A673 (cell line): ENCODE measurements around the gene TSHZ2. TPM values are rescaled to one million over a fixed set of nuclear protein-coding genes. Genes with fewer than 3 reads are reported as not detected.

Experiments used
- BruUV-seq: library from RNA; stranded (reverse); fragments of 400-500 nt; replicated peaks from 2 replicates; lab custom pipeline; 2021; lab: Mats Ljungman, UMichigan
- CTCF ChIA-PET: fragments of 300-600 bp; sonication (Branson Sonifier 250); formaldehyde crosslinking; loops from one replicate; lab custom pipeline; 2022; ENCODE audit warnings: antibody characterized with exemption; lab: Charles Lee
- POLR2A ChIA-PET: fragments of 300-600 bp; sonication (Branson Sonifier 250); formaldehyde crosslinking; loops from one replicate; lab custom pipeline; 2022; ENCODE audit warnings: antibody characterized with exemption; ENCODE audit not compliant: low non-redundant PET; lab: Charles Lee
- DNase-seq: peaks from one replicate; pipeline ENCODE4 v3.0.0-alpha.2; 2015; ENCODE audit warnings: low spot score
- H3K27ac ChIP-seq: fragments of 200-600 bp; sonication (generic); 2 replicates; pipeline ENCODE4 v1.5.1; 2016; ENCODE audit warnings: mixed run types, low read depth, mild to moderate bottlenecking, mixed read lengths, antibody characterized with exemption, low read length; ENCODE audit not compliant: poor library complexity, severe bottlenecking
- H3K27me3 ChIP-seq: fragments of 200-600 bp; sonication (generic); replicated peaks from 2 replicates; pipeline ENCODE4 v1.6.1; 2017; ENCODE audit warnings: mixed run types, low read depth, mild to moderate bottlenecking, mixed read lengths, antibody characterized with exemption, low read length; ENCODE audit not compliant: insufficient read depth, poor library complexity
- H3K36me3 ChIP-seq: fragments of 200-600 bp; sonication (generic); 2 replicates; pipeline ENCODE4 v1.6.1; 2016; ENCODE audit warnings: mixed run types, mild to moderate bottlenecking, mixed read lengths, antibody characterized with exemption, low read length; ENCODE audit not compliant: insufficient read depth, poor library complexity, severe bottlenecking
- H3K4me1 ChIP-seq: fragments of 200-600 bp; sonication (generic); 2 replicates; pipeline ENCODE4 v1.6.1; 2017; ENCODE audit warnings: mixed run types, mild to moderate bottlenecking, mixed read lengths, antibody characterized with exemption, low read length; ENCODE audit not compliant: insufficient read depth, poor library complexity, severe bottlenecking
- H3K4me3 ChIP-seq: fragments of 200-600 bp; sonication (generic); 2 replicates; pipeline ENCODE4 v1.5.1; 2016; ENCODE audit warnings: low read depth, mixed run types, mild to moderate bottlenecking, mixed read lengths, low read length; ENCODE audit not compliant: poor library complexity, severe bottlenecking
- H3K9me3 ChIP-seq: fragments of 200-600 bp; sonication (generic); 2 replicates; pipeline ENCODE4 v1.6.1; 2016; ENCODE audit warnings: mixed run types, low read depth, mild to moderate bottlenecking, mixed read lengths, antibody characterized with exemption, low read length; ENCODE audit not compliant: poor library complexity, severe bottlenecking
- EZH2 ChIP-seq: fragments of 200-600 bp; sonication (generic); IDR thresholded peaks from 2 replicates; pipeline ENCODE4 v1.6.1; 2017; ENCODE audit warnings: borderline replicate concordance, low read depth, mild to moderate bottlenecking, mixed read lengths, antibody characterized with exemption, low read length; ENCODE audit not compliant: poor library complexity, severe bottlenecking
- intact Hi-C: fragments of 100-400 bp; cut with micrococcal nuclease; formaldehyde crosslinking; loops from one replicate; pipeline ENCODE4 v1.10.0; 2022; ENCODE audit not compliant: unreplicated experiment
- total RNA-seq: library from RNA; stranded (reverse); gene quantifications from 2 replicates; pipeline ENCODE4 v1.2.3, GENCODE V29; 2021
- TF ChIP-seq, protein P1 (sequence below): fragments of 300-800, 200-600 bp; sonication (generic); conservative IDR thresholded peaks from 2 replicates; pipeline ENCODE4 v1.5.1; 2017; ENCODE audit warnings: low read depth, mild to moderate bottlenecking, antibody characterized with exemption, low read length, moderate library complexity, mixed read lengths

The TSHZ2 gene
- total RNA-seq, 1 experiment from 2014 or later, result 4.1 TPM

DNA sequence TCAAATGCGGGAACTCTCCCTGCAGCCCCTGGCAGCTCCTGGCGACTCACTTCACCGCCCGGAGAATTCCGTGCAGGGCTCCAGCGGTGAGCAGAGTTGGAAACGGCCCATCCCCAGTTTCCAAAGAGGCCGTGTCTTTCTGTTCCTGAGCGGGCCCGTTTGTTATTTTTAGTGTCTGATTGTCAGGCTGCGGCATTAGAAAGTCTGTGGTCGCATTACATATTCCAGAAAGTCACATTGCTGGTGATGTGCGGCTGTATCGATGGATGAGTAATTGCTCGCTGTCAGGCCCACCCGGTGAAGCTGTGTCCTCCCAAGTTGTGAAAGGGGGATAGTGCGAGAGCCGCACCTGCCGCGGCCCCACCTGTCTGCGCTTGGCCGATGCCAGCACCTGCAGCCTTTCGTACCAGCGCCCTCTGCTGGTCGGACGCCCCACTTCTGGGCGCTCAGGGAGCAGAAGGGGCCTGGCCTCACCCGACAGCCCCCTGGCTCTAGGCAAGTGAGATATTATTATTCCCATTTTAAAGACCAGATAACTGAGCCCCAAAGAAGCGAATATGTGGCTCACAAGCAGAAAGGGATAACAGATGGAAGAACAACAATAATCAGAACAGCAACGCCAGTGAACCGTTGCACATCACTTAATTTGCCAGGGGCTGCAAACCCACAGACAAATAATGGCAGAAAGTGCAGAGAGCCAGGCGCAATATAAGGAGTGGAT is 244.9 kb downstream of the TSHZ2 start:
- intact Hi-C loops, result loop anchor here (5.0 kb wide), 1 partner anchor 905 kb away; no protein-coding TSS in a partner anchor
- TF ChIP-seq EZH2, result no peak
- TF ChIP-seq, protein P1, sequence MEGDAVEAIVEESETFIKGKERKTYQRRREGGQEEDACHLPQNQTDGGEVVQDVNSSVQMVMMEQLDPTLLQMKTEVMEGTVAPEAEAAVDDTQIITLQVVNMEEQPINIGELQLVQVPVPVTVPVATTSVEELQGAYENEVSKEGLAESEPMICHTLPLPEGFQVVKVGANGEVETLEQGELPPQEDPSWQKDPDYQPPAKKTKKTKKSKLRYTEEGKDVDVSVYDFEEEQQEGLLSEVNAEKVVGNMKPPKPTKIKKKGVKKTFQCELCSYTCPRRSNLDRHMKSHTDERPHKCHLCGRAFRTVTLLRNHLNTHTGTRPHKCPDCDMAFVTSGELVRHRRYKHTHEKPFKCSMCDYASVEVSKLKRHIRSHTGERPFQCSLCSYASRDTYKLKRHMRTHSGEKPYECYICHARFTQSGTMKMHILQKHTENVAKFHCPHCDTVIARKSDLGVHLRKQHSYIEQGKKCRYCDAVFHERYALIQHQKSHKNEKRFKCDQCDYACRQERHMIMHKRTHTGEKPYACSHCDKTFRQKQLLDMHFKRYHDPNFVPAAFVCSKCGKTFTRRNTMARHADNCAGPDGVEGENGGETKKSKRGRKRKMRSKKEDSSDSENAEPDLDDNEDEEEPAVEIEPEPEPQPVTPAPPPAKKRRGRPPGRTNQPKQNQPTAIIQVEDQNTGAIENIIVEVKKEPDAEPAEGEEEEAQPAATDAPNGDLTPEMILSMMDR, result peak; percentile 98
- peak; percentile 52 for DNase-seq
- H3K4me1 ChIP-seq, result peaks cover 3% of the 10 kb centered on the region
- no peak overlapping the region for H3K27ac ChIP-seq
- no peaks in the 10 kb centered on the region for H3K9me3 ChIP-seq
- POLR2A ChIA-PET, result interaction anchor here (0.7 kb wide), 1 partner anchor 20 kb away, joined by 3 read pairs; no protein-coding TSS in a partner anchor
- no TSS peak for BruUV-seq
- CTCF ChIA-PET, result interaction anchor here (1.0 kb wide), 1 partner anchor 470 kb away, joined by 3 read pairs; no protein-coding TSS in a partner anchor
- no peaks in the 10 kb centered on the region for H3K36me3 ChIP-seq
- H3K27me3 ChIP-seq, result no peaks in the 10 kb centered on the region
- H3K4me3 ChIP-seq, result no peak overlapping the region

DNA sequence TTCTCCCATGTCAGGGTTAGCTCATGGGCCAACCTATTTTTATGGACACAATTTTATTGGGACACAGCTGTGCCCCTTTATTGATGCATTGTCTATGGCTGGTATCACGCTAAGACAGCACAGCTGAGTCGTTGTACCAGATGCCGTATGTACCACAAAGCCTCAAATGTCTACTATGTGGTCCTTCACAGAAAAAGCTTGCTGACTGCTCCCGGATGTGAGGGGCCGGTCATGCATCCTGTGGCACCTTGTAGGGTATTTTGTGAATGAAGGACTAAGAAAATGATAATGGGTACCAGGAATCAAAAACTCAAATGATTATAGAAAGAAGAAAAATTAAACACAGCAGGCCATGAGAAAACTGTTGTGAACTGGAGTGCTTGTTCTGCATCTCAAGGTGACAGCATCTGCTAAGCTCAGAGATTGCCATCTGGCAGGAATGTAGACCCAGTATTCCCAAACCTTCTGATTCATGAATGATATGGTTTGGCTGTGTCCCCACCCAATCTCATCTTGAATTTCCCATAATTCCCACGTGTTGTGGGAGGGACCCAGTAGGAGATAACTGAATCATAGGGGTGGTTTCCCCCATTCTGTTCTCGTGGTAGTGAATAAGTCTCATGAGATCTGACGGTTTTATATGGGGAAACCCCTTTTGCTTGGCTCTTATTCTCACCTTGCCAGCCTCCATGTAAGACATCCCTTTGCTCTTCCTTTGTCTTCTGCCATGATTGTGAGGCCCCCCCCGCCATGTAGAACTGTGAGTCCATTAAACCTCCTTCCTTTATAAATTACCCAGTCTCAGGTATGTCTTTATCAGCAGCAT is 248.5 kb downstream of the TSHZ2 start:
- Histone ChIP-seq H3K4me1 (no peaks in the 10 kb centered on the region), H3K36me3 (no peaks in the 10 kb centered on the region), H3K4me3 (no peak overlapping the region), H3K9me3 (no peaks in the 10 kb centered on the region), H3K27me3 (no peaks in the 10 kb centered on the region), H3K27ac (no peak overlapping the region)
- ChIA-PET CTCF (no interaction called here), POLR2A (interaction anchor here (0.6 to 0.7 kb wide), 2 partner anchors 286 to 1392 kb away, joined by 3 to 4 read pairs; no protein-coding TSS in a partner anchor)
- DNase-seq, result no peak
- intact Hi-C loops, result no loop called here
- TF ChIP-seq EZH2, result no peak
- TF ChIP-seq, protein P1, result no peak
- no TSS peak for BruUV-seq

DNA sequence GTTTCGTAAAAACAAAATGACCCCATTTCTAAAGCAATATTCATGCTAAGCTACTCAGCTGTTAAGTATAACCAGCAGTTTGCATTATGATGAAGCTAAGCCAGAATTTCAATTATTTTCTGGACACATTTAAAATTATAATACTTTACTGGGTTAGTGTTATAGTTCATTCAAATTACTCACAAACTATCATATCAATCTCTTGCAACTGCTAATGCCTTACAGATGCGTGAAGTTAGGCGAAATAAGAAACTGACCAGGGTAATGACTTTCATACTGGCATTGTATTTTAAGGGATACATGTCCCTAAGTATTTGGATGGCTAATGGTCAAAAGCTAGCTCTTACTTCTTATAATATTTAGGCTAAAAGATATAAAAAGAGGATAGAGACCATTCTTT is 249.6 kb downstream of the TSHZ2 start:
- TF ChIP-seq, protein P1, result no peak
- TF ChIP-seq EZH2, result no peak
- intact Hi-C loops, result no loop called here
- BruUV-seq, result no TSS peak
- ChIA-PET POLR2A (interaction anchor here (0.7 kb wide), 1 partner anchor 287 kb away, joined by 4 read pairs; no protein-coding TSS in a partner anchor), CTCF (no interaction called here)
- Histone ChIP-seq H3K27ac (no peak overlapping the region), H3K4me1 (no peaks in the 10 kb centered on the region), H3K36me3 (no peaks in the 10 kb centered on the region), H3K27me3 (no peaks in the 10 kb centered on the region), H3K4me3 (no peak overlapping the region), H3K9me3 (no peaks in the 10 kb centered on the region)
- no peak for DNase-seq
